SK-N-SH (cell line): Measurements from ENCODE around the gene UPF2.
"Not testable (repeated sequence)": the region's sequence is repeated elsewhere in the genome, so short reads cannot be mapped to it uniquely, and the experiment has no call there.

Source experiments
- RAD21 ChIP-seq: IDR thresholded peaks from 2 replicates; pipeline ENCODE4 v1.6.1; 2012; ENCODE audit warnings: mild to moderate bottlenecking, low read length
- RXRA ChIP-seq: IDR thresholded peaks from 2 replicates; pipeline ENCODE4 v1.4.0; 2012; ENCODE audit warnings: low read depth, mild to moderate bottlenecking, borderline replicate concordance
- TF ChIP-seq, protein P1 (sequence below): fragments of 200-600 bp; sonication (generic); IDR thresholded peaks from 2 replicates; pipeline ENCODE4 v1.6.1; 2017; ENCODE audit warnings: antibody characterized with exemption, mild to moderate bottlenecking, moderate library complexity
- TF ChIP-seq, protein P2 (sequence below): IDR thresholded peaks from 2 replicates; pipeline ENCODE4; 2012
- TF ChIP-seq, protein P3 (sequence below): IDR thresholded peaks from 2 replicates; pipeline ENCODE4 v1.4.0; 2012; ENCODE audit warnings: low read depth

DNA sequence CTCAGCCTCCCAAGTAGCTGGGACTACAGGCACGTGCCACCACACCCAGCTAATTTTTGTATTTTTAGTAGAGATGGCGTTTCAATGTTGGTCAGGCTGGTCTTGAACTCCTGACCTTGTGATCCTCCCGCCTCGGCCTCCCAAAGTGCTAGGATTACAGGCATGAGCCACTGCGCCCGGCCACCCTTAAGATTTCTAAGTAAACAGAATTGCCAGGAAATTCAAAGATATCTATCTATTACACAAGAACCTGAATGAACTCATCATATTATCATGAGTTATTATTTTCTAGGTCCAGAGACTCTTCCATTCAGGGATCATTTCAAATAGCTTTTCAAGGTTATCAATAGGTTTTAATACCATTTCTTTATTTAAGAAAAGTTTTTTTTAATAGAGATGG is 29.2 kb downstream of the UPF2 start:
- TF ChIP-seq, protein P1, sequence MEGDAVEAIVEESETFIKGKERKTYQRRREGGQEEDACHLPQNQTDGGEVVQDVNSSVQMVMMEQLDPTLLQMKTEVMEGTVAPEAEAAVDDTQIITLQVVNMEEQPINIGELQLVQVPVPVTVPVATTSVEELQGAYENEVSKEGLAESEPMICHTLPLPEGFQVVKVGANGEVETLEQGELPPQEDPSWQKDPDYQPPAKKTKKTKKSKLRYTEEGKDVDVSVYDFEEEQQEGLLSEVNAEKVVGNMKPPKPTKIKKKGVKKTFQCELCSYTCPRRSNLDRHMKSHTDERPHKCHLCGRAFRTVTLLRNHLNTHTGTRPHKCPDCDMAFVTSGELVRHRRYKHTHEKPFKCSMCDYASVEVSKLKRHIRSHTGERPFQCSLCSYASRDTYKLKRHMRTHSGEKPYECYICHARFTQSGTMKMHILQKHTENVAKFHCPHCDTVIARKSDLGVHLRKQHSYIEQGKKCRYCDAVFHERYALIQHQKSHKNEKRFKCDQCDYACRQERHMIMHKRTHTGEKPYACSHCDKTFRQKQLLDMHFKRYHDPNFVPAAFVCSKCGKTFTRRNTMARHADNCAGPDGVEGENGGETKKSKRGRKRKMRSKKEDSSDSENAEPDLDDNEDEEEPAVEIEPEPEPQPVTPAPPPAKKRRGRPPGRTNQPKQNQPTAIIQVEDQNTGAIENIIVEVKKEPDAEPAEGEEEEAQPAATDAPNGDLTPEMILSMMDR: not testable (repeated sequence)
- TF ChIP-seq RXRA, RAD21: not testable (repeated sequence)
- TF ChIP-seq, protein P2, sequence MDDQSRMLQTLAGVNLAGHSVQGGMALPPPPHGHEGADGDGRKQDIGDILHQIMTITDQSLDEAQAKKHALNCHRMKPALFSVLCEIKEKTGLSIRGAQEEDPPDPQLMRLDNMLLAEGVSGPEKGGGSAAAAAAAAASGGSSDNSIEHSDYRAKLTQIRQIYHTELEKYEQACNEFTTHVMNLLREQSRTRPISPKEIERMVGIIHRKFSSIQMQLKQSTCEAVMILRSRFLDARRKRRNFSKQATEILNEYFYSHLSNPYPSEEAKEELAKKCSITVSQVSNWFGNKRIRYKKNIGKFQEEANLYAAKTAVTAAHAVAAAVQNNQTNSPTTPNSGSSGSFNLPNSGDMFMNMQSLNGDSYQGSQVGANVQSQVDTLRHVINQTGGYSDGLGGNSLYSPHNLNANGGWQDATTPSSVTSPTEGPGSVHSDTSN: not testable (repeated sequence)
- TF ChIP-seq, protein P3, sequence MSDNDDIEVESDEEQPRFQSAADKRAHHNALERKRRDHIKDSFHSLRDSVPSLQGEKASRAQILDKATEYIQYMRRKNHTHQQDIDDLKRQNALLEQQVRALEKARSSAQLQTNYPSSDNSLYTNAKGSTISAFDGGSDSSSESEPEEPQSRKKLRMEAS: not testable (repeated sequence)
